H1 (cell line): ENCODE data around the gene AQP2. TPM values are rescaled to one million over a fixed set of nuclear protein-coding genes. Genes with fewer than 3 reads are reported as not detected.
A peak's percentile ranks its signal among the peaks of the same experiment; 100 is the strongest.

Source experiments
- CTCF ChIA-PET: fragments of 300-600 bp; sonication (Branson Sonifier 250); formaldehyde crosslinking; loops from one replicate; lab custom pipeline; 2021; ENCODE audit not compliant: partially characterized antibody; lab: Charles Lee
- POLR2A ChIA-PET: fragments of 300-600 bp; sonication (Branson Sonifier 250); formaldehyde crosslinking; loops from one replicate; lab custom pipeline; 2021; ENCODE audit warnings: inconsistent platforms; ENCODE audit not compliant: partially characterized antibody; lab: Charles Lee
- DNase-seq, 2 experiments: peaks; one replicate each; pipeline versions ENCODE4 v3.0.0 to v3.0.0-alpha.2; 2010 to 2022; ENCODE audit warnings: low spot score in 2 of 2, low read depth in 1 of 2, mixed read lengths in 1 of 2
- FAIRE-seq: peaks from 2 replicates; lab custom pipeline; 2011; peaks lifted over from hg19 to GRCh38; lab: Jason Lieb, UNC
- H2AFZ ChIP-seq: 2 replicates; pipeline ENCODE4 v1.8.1; 2012; ENCODE audit warnings: low read length, inconsistent platforms
- H2AK5ac ChIP-seq: 2 replicates; pipeline ENCODE4 v1.6.1; 2013; ENCODE audit warnings: low read depth, low read length
- H2BK120ac ChIP-seq: replicated peaks from 2 replicates; pipeline ENCODE3; 2013; ENCODE audit warnings: low read depth, low read length, inconsistent platforms
- H2BK12ac ChIP-seq: 2 replicates; pipeline ENCODE4 v1.6.1; 2013; ENCODE audit warnings: low read depth, low read length
- H2BK15ac ChIP-seq: 2 replicates; pipeline ENCODE4 v1.6.1; 2013; ENCODE audit warnings: low read length
- H2BK20ac ChIP-seq: 2 replicates; pipeline ENCODE4 v1.6.1; 2013; ENCODE audit warnings: low read length
- H2BK5ac ChIP-seq: 2 replicates; pipeline ENCODE4 v1.6.1; 2013; ENCODE audit warnings: low read depth, low read length
- H3K14ac ChIP-seq: 2 replicates; pipeline ENCODE4 v1.6.1; 2013; ENCODE audit warnings: inconsistent platforms; ENCODE audit not compliant: insufficient read length
- H3K18ac ChIP-seq: 2 replicates; pipeline ENCODE4 v1.6.1; 2013; ENCODE audit warnings: low read length; ENCODE audit errors: extremely low read depth
- H3K23ac ChIP-seq: 2 replicates; pipeline ENCODE4 v1.6.1; 2013; ENCODE audit warnings: inconsistent platforms; ENCODE audit not compliant: insufficient read length
- H3K23me2 ChIP-seq: 2 replicates; pipeline ENCODE4 v1.6.1; 2013; ENCODE audit warnings: low read depth, low read length
- H3K27ac ChIP-seq: 2 replicates; pipeline ENCODE4 v1.6.1; 2011; ENCODE audit warnings: low read depth, low read length, inconsistent platforms
- H3K27me3 ChIP-seq, 4 experiments: replicated peaks in 1 of 4; 1 replicate in 1 of 4; 2 replicates in 3 of 4; pipeline versions ENCODE4 v1.6.1 to v1.8.1; 2011 to 2013; ENCODE audit warnings: low read length in 3 of 4, mild to moderate bottlenecking in 3 of 4, inconsistent platforms in 2 of 4, mixed read lengths in 2 of 4, moderate library complexity in 1 of 4; ENCODE audit not compliant: control insufficient read depth in 3 of 4, insufficient read depth in 3 of 4; ENCODE audit errors: extremely low read depth in 1 of 4
- H3K36me3 ChIP-seq, 4 experiments: 2 replicates each; pipeline versions ENCODE4 v1.6.1 to v1.8.1; 2011 to 2013; ENCODE audit warnings: mild to moderate bottlenecking in 4 of 4, low read length in 3 of 4, moderate library complexity in 2 of 4, control low read depth in 1 of 4, inconsistent platforms in 1 of 4; ENCODE audit not compliant: insufficient read depth in 4 of 4, control insufficient read depth in 2 of 4
- H3K4ac ChIP-seq: replicated peaks from 2 replicates; pipeline ENCODE3; 2013; ENCODE audit warnings: low read length, low read depth, mixed read lengths, inconsistent platforms; ENCODE audit not compliant: insufficient read length
- H3K4me1 ChIP-seq, 4 experiments: replicated peaks in 1 of 4; 1 replicate in 1 of 4; 2 replicates in 3 of 4; pipeline versions ENCODE4 v1.6.1 to v1.8.1; 2011 to 2013; ENCODE audit warnings: low read length in 3 of 4, inconsistent platforms in 2 of 4, mixed read lengths in 1 of 4; ENCODE audit not compliant: insufficient read depth in 4 of 4, control insufficient read depth in 3 of 4
- H3K4me2 ChIP-seq, 2 experiments: 2 replicates each; pipeline versions ENCODE4 v1.6.1 to v1.8.1; 2011 to 2013; ENCODE audit warnings: low read depth in 2 of 2, low read length in 2 of 2, control low read depth in 1 of 2, inconsistent platforms in 1 of 2, mild to moderate bottlenecking in 1 of 2; ENCODE audit not compliant: insufficient read depth in 1 of 2
- H3K4me3 ChIP-seq, 4 experiments: fragments of 200-600, 300-600 bp in 1 of 4; sonication (generic), shearing (Covaris generic), sonication (Bioruptor Twin) in 1 of 4; 2 replicates each; pipeline versions ENCODE4 v1.5.1 to v1.8.1; 2011 to 2016; ENCODE audit warnings: low read length in 4 of 4, low read depth in 3 of 4, control low read depth in 2 of 4, inconsistent platforms in 2 of 4, mild to moderate bottlenecking in 2 of 4, mixed read lengths in 1 of 4, moderate library complexity in 1 of 4; ENCODE audit not compliant: insufficient read depth in 2 of 4; ENCODE audit errors: extremely low read depth in 1 of 4
- H3K56ac ChIP-seq: replicated peaks from 2 replicates; pipeline ENCODE3; 2013; ENCODE audit warnings: low read depth, mild to moderate bottlenecking, mixed read lengths, low read length, inconsistent platforms; ENCODE audit not compliant: insufficient read length
- H3K79me1 ChIP-seq: 2 replicates; pipeline ENCODE4 v1.6.1; 2013; ENCODE audit warnings: low read depth, low read length, control low read depth
- H3K79me2 ChIP-seq, 2 experiments: 2 replicates each; pipeline versions ENCODE4 v1.6.1 to v1.8.1; 2012 to 2013; ENCODE audit warnings: low read length in 2 of 2, mild to moderate bottlenecking in 2 of 2, inconsistent platforms in 1 of 2; ENCODE audit not compliant: insufficient read depth in 2 of 2, control insufficient read depth in 1 of 2
- H3K9ac ChIP-seq, 4 experiments: replicated peaks in 1 of 4; 1 replicate in 1 of 4; 2 replicates in 3 of 4; pipeline versions ENCODE4 v1.6.1 to v1.8.1; 2011 to 2013; ENCODE audit warnings: low read depth in 3 of 4, low read length in 3 of 4, control low read depth in 2 of 4, mild to moderate bottlenecking in 2 of 4, moderate library complexity in 2 of 4, inconsistent platforms in 1 of 4; ENCODE audit errors: extremely low read depth in 1 of 4
- H3K9me3 ChIP-seq, 2 experiments: 2 replicates each; pipeline versions ENCODE4 v1.6.1 to v1.8.1; 2012 to 2013; ENCODE audit warnings: mild to moderate bottlenecking in 2 of 2, moderate library complexity in 2 of 2, control low read depth in 1 of 2, inconsistent platforms in 1 of 2, low read depth in 1 of 2, low read length in 1 of 2, mixed read lengths in 1 of 2; ENCODE audit not compliant: insufficient read depth in 2 of 2
- H4K20me1 ChIP-seq, 2 experiments: replicated peaks in 1 of 2; 2 replicates each; pipeline versions ENCODE3 to v1.8.1; 2011 to 2013; ENCODE audit warnings: inconsistent platforms in 2 of 2, low read length in 2 of 2, mild to moderate bottlenecking in 1 of 2; ENCODE audit not compliant: insufficient read depth in 2 of 2, control insufficient read depth in 1 of 2
- H4K5ac ChIP-seq: 2 replicates; pipeline ENCODE4 v1.6.1; 2013; ENCODE audit warnings: low read length, low read depth, mixed read lengths, inconsistent platforms; ENCODE audit not compliant: insufficient read length
- H4K8ac ChIP-seq: 2 replicates; pipeline ENCODE4 v1.8.0; 2013; ENCODE audit warnings: mild to moderate bottlenecking, moderate library complexity, low read length, inconsistent platforms; ENCODE audit not compliant: insufficient read depth; ENCODE audit errors: extremely low read depth
- H4K91ac ChIP-seq: replicated peaks from 2 replicates; pipeline ENCODE3; 2013; ENCODE audit warnings: low read length, mixed read lengths, inconsistent platforms; ENCODE audit not compliant: insufficient read length
- CBX8 ChIP-seq: fragments of 300-800, 300-1000 bp; sonication (generic); IDR thresholded peaks from 2 replicates; pipeline ENCODE4 v1.7.1; 2016; ENCODE audit warnings: low read depth, low read length, borderline replicate concordance
- MAFK ChIP-seq: IDR thresholded peaks from 2 replicates; pipeline ENCODE4 v1.6.1; 2012; ENCODE audit warnings: low read depth, mild to moderate bottlenecking, improper control_type of control experiment, low read length
- RNF2 ChIP-seq: fragments of 200-900, 300-1000 bp; sonication (generic); IDR thresholded peaks from 2 replicates; pipeline ENCODE4 v1.7.1; 2016; ENCODE audit warnings: borderline replicate concordance, low read depth, mild to moderate bottlenecking, antibody characterized with exemption, low read length; ENCODE audit not compliant: poor library complexity, severe bottlenecking; ENCODE audit errors: missing control alignments
- SIX5 ChIP-seq: IDR thresholded peaks from 2 replicates; pipeline ENCODE4 v1.6.1; 2011; ENCODE audit warnings: mild to moderate bottlenecking, low read depth, low read length
- WGBS, 2 experiments: shearing (Covaris generic) in 1 of 2; methylation state at CpG; one replicate each; pipeline versions ENCODE4 v1.1.6 to v1.1.7; 2013 to 2015; ENCODE audit warnings: low lambda C conversion rate in 2 of 2, mixed read lengths in 2 of 2, inconsistent platforms in 1 of 2, low coverage in 1 of 2, missing lambda C conversion rate in 1 of 2; ENCODE audit not compliant: insufficient replicate concordance in 2 of 2, insufficient coverage in 1 of 2, insufficient read length in 1 of 2; ENCODE audit errors: extremely low coverage in 1 of 2, missing lambda C conversion rate in 1 of 2; 5-methylcytosine and 5-hydroxymethylcytosine counted together
- polyA plus RNA-seq, 7 experiments: library from polyadenylated mRNA; depleted of rRNA in 3 of 7; stranded (reverse) in 5 of 7; unstranded in 2 of 7; fragments of >200 nt in 5 of 7; fragments of 200-250 nt in 2 of 7; gene quantifications; 1 replicate in 5 of 7; 2 replicates in 1 of 7; 4 replicates in 1 of 7; pipeline versions ENCODE4 v1.2.1 to v1.2.3, GENCODE V29; 2011 to 2013; ENCODE audit warnings: missing spikeins in 2 of 7, mixed read lengths in 2 of 7
- total RNA-seq: library from RNA; stranded (reverse); fragmentation: NEBNext Ultra II Directional; extraction: Animal tissue kit (Norgen Biotek cat#: 25700); gene quantifications from 2 replicates; pipeline ENCODE4 v1.2.1, GENCODE V29; 2021

The AQP2 gene
- total and polyA plus RNA-seq, 2 of the 8 experiments (the other 6 are each of a cell fraction or from before 2014, with no cell fraction given): not detected

- peak overlapping the region; percentile 76 for H3K4ac ChIP-seq
- peak overlapping the region; percentile 52 for H4K91ac ChIP-seq
- 81% methylated on average over 14 of the region's 14 CpGs; no CpG with 5 or more reads in 1 of the 2 experiments for WGBS, 2 experiments
- H3K56ac ChIP-seq: no peak overlapping the region
- H3K79me2 ChIP-seq: no peaks in the 10 kb centered on the region
- H2BK20ac ChIP-seq: no peak overlapping the region
- FAIRE-seq (no peak), DNase-seq (no peak)
- no peak overlapping the region for H2BK15ac ChIP-seq
- no peak overlapping the region for H2AK5ac ChIP-seq
- ChIA-PET CTCF (interaction anchor here (1.3 to 7.6 kb wide), 2 partner anchors 12 to 15 kb away, joined by 3 to 104 read pairs; no protein-coding TSS in a partner anchor), POLR2A (no interaction called here)
- no peak overlapping the region for H2BK120ac ChIP-seq
- no peaks in the 10 kb centered on the region for H3K36me3 ChIP-seq
- no peaks in the 10 kb centered on the region for H4K20me1 ChIP-seq
- no peak overlapping the region for H2BK12ac ChIP-seq
- H4K8ac ChIP-seq: no peak overlapping the region
- H3K4me1 ChIP-seq: peaks cover 0 to 8% (median 4%) of the 10 kb centered on the region in 4 experiments; a peak in 3 of 7 replicates
- no peak overlapping the region for H3K14ac ChIP-seq
- no peak overlapping the region for H2AFZ ChIP-seq
- peaks cover 0 to 23% (median 19%) of the 10 kb centered on the region in 4 experiments; a peak in 6 of 7 replicates for H3K27me3 ChIP-seq
- no peak overlapping the region for H3K23ac ChIP-seq
- H3K18ac ChIP-seq: no peak overlapping the region
- no peak overlapping the region for H4K5ac ChIP-seq
- no peak overlapping the region for H2BK5ac ChIP-seq
- H3K27ac ChIP-seq: no peak overlapping the region
- no peaks in the 10 kb centered on the region for H3K79me1 ChIP-seq
- H3K4me3 ChIP-seq: no peak overlapping the region
- no peak overlapping the region for H3K9ac ChIP-seq
- H3K4me2 ChIP-seq: no peak overlapping the region
- no peaks in the 10 kb centered on the region; the same call in 1 of the 2 replicates for H3K23me2 ChIP-seq
- no peak for TF ChIP-seq SIX5
- no peak for TF ChIP-seq CBX8
- no peak for TF ChIP-seq MAFK
- TF ChIP-seq RNF2: no peak
- H3K9me3 ChIP-seq: no peaks in the 10 kb centered on the region
Observed at GRCh38 chr12:49951411-49952240, 1.1 kb downstream of the AQP2 start.
